Measurements from ENCODE around the gene TAC3. TPM values are rescaled to one million over a fixed set of nuclear protein-coding genes. Genes with fewer than 3 reads are reported as not detected.
"Not testable (repeated sequence)": the region's sequence is repeated elsewhere in the genome, so short reads cannot be mapped to it uniquely, and the experiment has no call there.

The TAC3 gene
- polyA plus RNA-seq, 1 donor = 13.5 TPM

DNA sequence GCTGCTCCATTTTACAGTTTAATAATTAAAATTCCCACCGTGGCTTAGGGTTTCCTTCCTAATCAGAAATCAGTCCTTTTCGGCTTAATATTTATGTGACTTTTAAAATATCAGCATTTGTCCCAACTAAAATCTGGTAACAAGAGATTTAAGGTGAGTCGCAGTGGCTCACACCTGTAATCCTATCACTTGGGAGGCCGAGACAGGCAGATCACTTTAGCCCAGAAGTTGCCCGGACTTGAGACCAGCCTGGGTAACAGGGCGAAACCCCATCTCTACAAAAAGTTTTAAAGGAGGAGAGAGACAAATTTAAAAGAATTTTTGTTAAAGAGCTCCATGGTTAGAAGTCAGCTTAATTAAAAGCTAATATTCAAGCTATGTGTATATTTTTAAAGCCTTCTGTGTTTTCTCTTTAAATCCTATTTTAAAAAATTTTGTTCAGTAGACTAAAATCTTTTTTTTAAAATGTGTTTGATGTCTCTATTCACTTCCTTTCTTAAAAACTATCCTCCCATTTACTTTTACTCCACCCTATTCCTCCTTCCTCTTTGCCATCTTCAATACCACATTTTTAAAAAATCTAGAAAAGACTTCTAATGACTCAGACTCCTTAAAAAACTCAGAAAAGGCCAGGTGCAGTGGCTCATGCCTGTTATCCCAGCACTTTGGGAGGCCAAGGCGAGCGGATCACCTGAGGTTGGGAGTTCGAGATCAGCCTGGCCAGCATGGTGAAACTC is 3.8 kb upstream of the TAC3 start:
- H3K9me3 ChIP-seq (ENCODE audit: control insufficient read depth, low read depth, low read length) = no peaks in the 10 kb centered on the region
- DNase-seq = no peak
- H3K27ac ChIP-seq (ENCODE audit: low read length) = no peak overlapping the region
- WGBS (ENCODE audit: insufficient coverage, low lambda C conversion rate) = 80% methylated on average over 1 of the region's 9 CpGs
- H3K4me1 ChIP-seq (ENCODE audit: control insufficient read depth, insufficient read depth, low read length) = no peaks in the 10 kb centered on the region
- H3K36me3 ChIP-seq (ENCODE audit: control insufficient read depth, insufficient read depth, low read length) = no peaks in the 10 kb centered on the region
- H3K27me3 ChIP-seq (ENCODE audit: control insufficient read depth, insufficient read depth, low read length) = no peaks in the 10 kb centered on the region
- no peak overlapping the region for H3K4me3 ChIP-seq (ENCODE audit: low read length)

DNA sequence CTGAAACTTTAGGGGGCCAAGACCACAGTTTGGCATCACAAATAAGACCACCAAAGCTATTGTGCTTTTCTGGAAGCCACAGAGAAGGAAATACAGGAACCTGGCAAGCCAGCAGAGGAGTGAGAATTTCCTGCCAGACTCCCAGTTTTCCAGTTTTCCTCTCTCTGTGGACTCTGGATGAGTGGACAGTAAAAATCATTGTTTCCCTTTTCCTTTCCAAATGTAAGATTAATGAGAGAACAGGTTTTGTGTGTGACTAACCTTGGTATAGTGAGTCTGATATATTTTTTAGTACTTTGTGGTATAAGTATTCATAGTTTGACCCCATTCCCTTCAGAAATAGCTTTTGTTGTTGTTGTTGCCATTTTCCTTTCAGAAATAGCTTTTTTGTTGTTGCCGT is 2.6 kb upstream of the TAC3 start:
- 86% methylated on average over 1 of the region's 1 CpG for WGBS (ENCODE audit: insufficient coverage, low lambda C conversion rate)
- H3K27ac ChIP-seq (ENCODE audit: low read length) = no peak overlapping the region
- H3K4me1 ChIP-seq (ENCODE audit: control insufficient read depth, insufficient read depth, low read length) = no peaks in the 10 kb centered on the region

DNA sequence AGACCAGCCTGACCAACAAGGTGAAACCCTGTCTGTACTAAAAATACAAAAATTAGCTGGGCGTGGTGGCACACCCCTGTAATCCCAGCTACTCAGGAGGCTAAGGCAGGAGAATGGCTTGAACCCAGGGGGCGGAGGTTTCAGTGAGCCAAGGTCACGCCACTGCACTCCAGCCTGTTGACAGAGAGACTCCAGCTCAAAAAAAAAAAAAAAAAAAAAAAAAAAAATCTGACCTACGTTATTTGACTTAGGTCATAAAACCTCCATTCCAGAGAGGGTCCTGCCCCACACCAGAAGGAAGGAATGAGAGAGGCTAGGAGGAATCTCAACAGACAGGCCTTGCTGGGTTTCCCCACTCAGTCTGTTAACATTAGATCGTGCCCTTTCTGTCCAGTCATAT is 2.0 kb upstream of the TAC3 start:
- not testable (repeated sequence) for H3K36me3 ChIP-seq (ENCODE audit: control insufficient read depth, insufficient read depth, low read length); H3K27ac ChIP-seq (ENCODE audit: low read length); H3K4me3 ChIP-seq (ENCODE audit: low read length); H3K9me3 ChIP-seq (ENCODE audit: control insufficient read depth, low read depth, low read length); H3K27me3 ChIP-seq (ENCODE audit: control insufficient read depth, insufficient read depth, low read length); H3K4me1 ChIP-seq (ENCODE audit: control insufficient read depth, insufficient read depth, low read length); DNase-seq
- 100% methylated on average over 1 of the region's 5 CpGs for whole genome bisulfite sequencing (ENCODE audit: insufficient coverage, low lambda C conversion rate)

More for the DNA sequence above, 2.6 kb upstream of the TAC3 start:
- DNase-seq = no peak
- H3K36me3 ChIP-seq (ENCODE audit: control insufficient read depth, insufficient read depth, low read length) = no peaks in the 10 kb centered on the region
- H3K27me3 ChIP-seq (ENCODE audit: control insufficient read depth, insufficient read depth, low read length) = no peaks in the 10 kb centered on the region
- no peak overlapping the region for H3K4me3 ChIP-seq (ENCODE audit: low read length)
- no peaks in the 10 kb centered on the region for H3K9me3 ChIP-seq (ENCODE audit: control insufficient read depth, low read depth, low read length)

DNA sequence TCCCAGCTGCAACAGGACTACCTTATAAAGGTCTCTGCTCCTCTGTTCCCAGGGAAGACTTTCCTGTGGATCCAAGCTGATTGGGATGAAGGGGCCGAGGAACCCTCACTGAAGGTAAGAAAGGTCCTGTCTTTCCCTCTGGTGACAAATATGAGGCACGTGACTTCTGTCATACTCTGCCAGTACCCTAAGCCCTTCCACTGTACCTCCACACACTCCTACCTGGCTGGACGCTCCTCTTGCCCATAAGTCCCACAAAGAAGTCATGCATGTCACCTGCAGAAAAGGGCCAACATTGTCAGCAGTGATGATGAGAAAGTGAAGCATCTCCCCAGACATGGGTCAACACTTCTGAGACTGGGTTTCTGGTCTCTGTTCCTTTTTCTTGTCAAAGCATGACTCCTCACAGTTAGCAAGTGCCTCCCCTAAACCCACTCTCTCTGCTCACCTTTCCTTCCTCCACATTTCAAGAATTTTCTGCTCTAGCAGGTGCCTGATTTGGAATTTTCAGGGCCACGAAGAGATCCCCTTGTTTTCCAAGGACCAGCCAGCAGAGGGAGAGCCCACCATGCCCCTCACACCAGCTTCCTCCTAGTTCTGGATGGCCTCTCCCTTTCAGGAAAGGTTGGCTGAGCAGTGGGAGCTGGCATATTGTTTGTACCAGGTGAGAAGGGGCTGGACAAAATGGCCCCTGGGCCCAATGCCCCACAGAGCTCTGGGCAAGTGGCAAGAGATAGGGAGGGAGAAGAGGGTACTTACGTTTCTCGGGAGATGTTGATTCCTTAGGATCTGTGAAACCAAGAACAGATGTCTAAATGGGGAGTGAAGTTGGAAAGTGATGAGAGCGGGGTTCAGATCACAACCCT is 3.5 kb downstream of the TAC3 start:
- no CpG with 5 or more reads among the region's 7 CpGs for WGBS (ENCODE audit: insufficient coverage, low lambda C conversion rate)
- Histone ChIP-seq H3K4me3 (ENCODE audit: low read length) (no peak overlapping the region), H3K4me1 (ENCODE audit: control insufficient read depth, insufficient read depth, low read length) (peaks cover 10% of the 10 kb centered on the region), H3K27me3 (ENCODE audit: control insufficient read depth, insufficient read depth, low read length) (peaks cover 2% of the 10 kb centered on the region), H3K27ac (ENCODE audit: low read length) (no peak overlapping the region), H3K36me3 (ENCODE audit: control insufficient read depth, insufficient read depth, low read length) (no peaks in the 10 kb centered on the region), H3K9me3 (ENCODE audit: control insufficient read depth, low read depth, low read length) (no peaks in the 10 kb centered on the region)
- DNase-seq = no peak

DNA sequence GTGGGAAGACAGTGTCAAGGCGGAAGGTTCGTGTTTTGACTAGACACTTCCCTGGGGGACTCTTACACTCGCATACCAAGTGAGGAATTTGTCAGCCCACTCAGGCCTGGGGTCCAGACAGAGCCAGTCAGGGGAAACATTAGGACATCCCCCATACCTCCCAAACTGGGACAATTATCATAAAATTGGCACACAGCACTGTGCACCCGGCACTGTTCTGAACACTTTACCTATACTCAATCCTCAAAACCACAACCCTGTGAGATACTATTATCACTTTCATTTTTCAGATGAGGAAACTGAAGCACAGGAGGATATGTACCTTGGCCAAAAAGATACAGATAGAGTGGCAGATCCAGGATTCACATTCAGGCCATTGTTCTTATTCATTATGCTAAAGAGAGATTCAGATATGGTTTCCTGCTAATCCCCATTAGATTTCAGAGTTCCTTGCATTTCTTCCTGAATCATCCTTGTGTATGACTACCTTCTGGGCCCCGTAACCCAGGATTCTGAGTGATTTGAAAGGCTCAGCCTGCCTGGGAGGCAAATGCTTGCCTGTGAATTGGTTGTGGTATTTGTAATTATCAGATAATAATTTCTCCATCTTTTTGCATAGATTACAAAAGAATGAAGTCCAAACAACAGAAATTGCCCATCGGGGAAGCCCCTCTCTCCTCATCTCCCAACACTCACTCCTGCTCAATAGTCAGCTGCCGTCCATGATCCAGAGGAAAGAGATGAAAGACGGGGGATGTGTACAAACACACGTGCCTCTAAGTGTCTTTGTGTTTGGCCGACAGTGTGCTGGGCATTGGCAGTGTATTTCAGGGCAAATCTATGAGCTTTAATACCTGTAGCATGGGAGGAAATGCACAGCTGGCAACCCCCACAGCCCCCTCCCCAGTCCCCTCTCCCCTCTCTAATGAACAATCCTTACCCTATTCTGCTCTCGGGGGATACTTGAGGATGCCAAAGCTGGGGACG is 4.6 kb downstream of the TAC3 start:
- Histone ChIP-seq H3K4me3 (ENCODE audit: low read length) (no peak overlapping the region), H3K27me3 (ENCODE audit: control insufficient read depth, insufficient read depth, low read length) (peaks cover 2% of the 10 kb centered on the region), H3K9me3 (ENCODE audit: control insufficient read depth, low read depth, low read length) (no peaks in the 10 kb centered on the region), H3K4me1 (ENCODE audit: control insufficient read depth, insufficient read depth, low read length) (peaks cover 12% of the 10 kb centered on the region), H3K36me3 (ENCODE audit: control insufficient read depth, insufficient read depth, low read length) (no peaks in the 10 kb centered on the region), H3K27ac (ENCODE audit: low read length) (no peak overlapping the region)
- no peak for DNase-seq
- no CpG with 5 or more reads among the region's 12 CpGs for WGBS (ENCODE audit: insufficient coverage, low lambda C conversion rate)

DNA sequence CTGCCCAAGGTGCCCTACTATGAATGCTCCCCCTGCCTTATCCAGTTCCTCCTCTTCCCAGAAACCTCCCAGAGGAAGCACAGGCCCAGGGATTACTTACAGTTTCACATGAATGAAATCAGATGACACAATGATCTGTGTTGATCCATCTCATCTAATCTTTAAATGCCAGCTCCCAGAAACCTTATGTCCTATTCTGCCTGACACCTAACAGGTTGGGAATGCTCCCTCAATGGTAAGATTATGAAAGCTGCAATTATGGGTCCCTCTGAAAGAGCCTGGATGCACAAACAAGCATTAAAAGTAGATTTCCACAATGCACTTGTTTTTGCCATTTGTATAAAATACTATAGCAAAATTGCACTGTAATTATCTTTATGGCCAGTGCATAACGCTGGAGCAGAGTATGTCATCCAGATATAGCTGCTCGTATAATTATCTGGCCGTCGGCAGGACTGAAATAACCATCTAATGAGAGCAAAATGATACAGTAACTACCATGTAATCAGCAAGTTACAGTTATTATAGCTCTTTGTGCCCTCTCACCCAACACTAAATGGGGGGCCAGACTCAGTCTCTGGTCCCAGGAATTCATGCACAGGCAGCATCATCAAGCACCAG is 5.6 kb downstream of the TAC3 start:
- no peak overlapping the region for H3K4me3 ChIP-seq (ENCODE audit: low read length)
- no peaks in the 10 kb centered on the region for H3K9me3 ChIP-seq (ENCODE audit: control insufficient read depth, low read depth, low read length)
- no CpG with 5 or more reads among the region's 4 CpGs for WGBS (ENCODE audit: insufficient coverage, low lambda C conversion rate)
- H3K27ac ChIP-seq (ENCODE audit: low read length) = no peak overlapping the region
- peaks cover 15% of the 10 kb centered on the region for H3K4me1 ChIP-seq (ENCODE audit: control insufficient read depth, insufficient read depth, low read length)
- H3K36me3 ChIP-seq (ENCODE audit: control insufficient read depth, insufficient read depth, low read length) = no peaks in the 10 kb centered on the region
- H3K27me3 ChIP-seq (ENCODE audit: control insufficient read depth, insufficient read depth, low read length) = peaks cover 2% of the 10 kb centered on the region
- no peak for DNase-seq

DNA sequence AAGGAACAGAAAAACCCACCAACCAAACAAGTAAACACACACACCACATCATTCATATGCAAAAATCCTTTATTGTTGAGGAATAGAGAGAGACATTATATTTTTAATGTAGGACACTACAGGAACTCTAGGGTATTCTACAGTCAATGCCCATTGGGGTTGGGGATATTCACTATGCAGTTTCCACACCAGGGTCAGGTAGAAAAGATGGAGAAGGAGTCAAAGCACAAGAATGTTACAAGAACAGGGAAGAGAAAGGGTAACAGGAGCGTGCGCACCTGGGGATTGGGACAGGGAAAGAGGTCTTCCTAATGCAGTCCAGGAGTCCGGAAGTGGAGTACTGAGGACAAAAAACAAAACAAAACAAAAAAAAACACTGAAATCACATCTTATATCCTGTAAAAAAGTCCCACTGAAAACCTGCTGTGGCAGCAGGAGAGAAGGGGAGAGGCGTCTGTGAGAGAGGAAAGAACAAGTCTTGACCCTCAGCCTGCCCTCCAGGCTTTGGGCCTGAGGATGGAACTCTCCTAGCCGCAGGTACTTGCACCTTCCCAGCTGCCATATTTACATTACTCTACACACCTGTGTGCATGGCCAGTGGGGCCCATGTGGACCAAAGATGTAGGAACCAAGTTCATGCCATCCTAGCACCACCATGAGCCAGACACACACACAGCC is 6.2 kb downstream of the TAC3 start:
- WGBS (ENCODE audit: insufficient coverage, low lambda C conversion rate) = no CpG with 5 or more reads among the region's 5 CpGs
- H3K4me1 ChIP-seq (ENCODE audit: control insufficient read depth, insufficient read depth, low read length) = peaks cover 17% of the 10 kb centered on the region
- H3K27me3 ChIP-seq (ENCODE audit: control insufficient read depth, insufficient read depth, low read length) = peaks cover 2% of the 10 kb centered on the region
- no peaks in the 10 kb centered on the region for H3K9me3 ChIP-seq (ENCODE audit: control insufficient read depth, low read depth, low read length)
- no peak overlapping the region for H3K4me3 ChIP-seq (ENCODE audit: low read length)
- DNase-seq = no peak
- H3K36me3 ChIP-seq (ENCODE audit: control insufficient read depth, insufficient read depth, low read length) = no peaks in the 10 kb centered on the region
- H3K27ac ChIP-seq (ENCODE audit: low read length) = no peak overlapping the region

DNA sequence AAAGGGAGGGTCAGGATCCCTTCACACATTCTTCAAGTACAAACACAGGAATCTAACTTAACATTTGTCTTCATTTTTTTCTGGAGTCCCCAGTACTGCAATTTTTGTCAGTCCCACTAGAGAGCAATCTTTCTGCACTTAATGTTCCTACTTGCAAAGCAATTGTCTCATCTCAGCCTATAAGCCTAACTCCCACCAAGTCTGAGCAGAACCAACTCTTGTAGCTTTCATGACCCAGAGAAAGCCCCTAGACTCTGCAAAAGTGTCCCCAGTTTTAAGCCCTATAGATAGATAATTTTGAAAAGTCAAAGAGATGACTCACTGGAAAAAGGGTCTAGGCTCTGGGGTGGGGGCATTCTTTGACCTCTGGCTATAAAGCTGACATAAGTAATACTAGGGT is 8.2 kb downstream of the TAC3 start:
- Histone ChIP-seq H3K36me3 (ENCODE audit: control insufficient read depth, insufficient read depth, low read length) (peaks cover 16% of the 10 kb centered on the region), H3K27me3 (ENCODE audit: control insufficient read depth, insufficient read depth, low read length) (no peaks in the 10 kb centered on the region), H3K27ac (ENCODE audit: low read length) (no peak overlapping the region), H3K4me3 (ENCODE audit: low read length) (no peak overlapping the region), H3K4me1 (ENCODE audit: control insufficient read depth, insufficient read depth, low read length) (peaks cover 21% of the 10 kb centered on the region), H3K9me3 (ENCODE audit: control insufficient read depth, low read depth, low read length) (no peaks in the 10 kb centered on the region)
- DNase-seq = peak in 1 of 2 donors; percentile 61

DNA sequence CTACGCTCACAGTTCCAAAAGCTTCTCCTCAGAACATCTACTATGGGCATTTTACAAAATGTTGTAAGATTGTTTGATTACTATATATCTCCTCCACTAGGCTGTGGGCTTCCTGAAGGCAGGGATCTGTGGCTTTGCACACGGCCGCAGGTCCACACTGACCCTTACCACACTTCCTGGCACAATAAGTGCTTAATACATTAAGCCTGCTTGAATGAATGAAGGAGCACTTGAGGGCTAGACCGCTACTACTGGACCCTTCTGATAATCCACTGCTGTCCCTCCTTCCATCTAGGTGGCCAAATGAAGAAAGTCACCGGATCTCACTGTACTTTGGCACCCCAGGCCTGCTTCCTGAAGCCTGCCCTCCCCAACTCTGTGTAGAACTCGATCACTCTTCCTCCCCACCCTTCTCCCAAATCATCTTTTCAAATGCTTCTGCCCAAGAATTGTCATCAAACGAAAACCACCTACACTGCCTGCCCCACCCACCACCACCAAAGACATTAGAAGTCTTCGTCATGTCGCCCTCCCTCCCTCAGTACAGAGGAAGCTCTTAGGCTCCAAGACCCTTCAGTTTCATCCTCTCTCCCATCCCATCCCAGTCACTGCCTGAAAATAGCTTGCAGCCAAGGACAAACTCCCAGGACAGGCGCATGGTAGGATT is 9.4 kb downstream of the TAC3 start:
- Histone ChIP-seq H3K27ac (ENCODE audit: low read length) (no peak overlapping the region), H3K9me3 (ENCODE audit: control insufficient read depth, low read depth, low read length) (no peaks in the 10 kb centered on the region), H3K27me3 (ENCODE audit: control insufficient read depth, insufficient read depth, low read length) (no peaks in the 10 kb centered on the region), H3K4me3 (ENCODE audit: low read length) (peak overlapping the region; percentile 23), H3K4me1 (ENCODE audit: control insufficient read depth, insufficient read depth, low read length) (peaks cover 21% of the 10 kb centered on the region), H3K36me3 (ENCODE audit: control insufficient read depth, insufficient read depth, low read length) (peaks cover 28% of the 10 kb centered on the region)
- no peak for DNase-seq
- 60% methylated on average over 1 of the region's 10 CpGs for WGBS (ENCODE audit: insufficient coverage, low lambda C conversion rate)
